WTC11 (cell line): ENCODE measurements around the gene RASGRF1. TPM values are rescaled to one million over a fixed set of nuclear protein-coding genes. Genes with fewer than 3 reads are reported as not detected.
"Not testable (repeated sequence)": the region's sequence is repeated elsewhere in the genome, so short reads cannot be mapped to it uniquely, and the experiment has no call there.

Experiments used
- ATAC-seq: fragments of 200-7000 bp; cut with Tn5 transposase; 2 replicates; pipeline ENCODE4 v1.10.0; 2021; ENCODE audit warnings: mild to moderate bottlenecking, moderate library complexity
- CTCF ChIA-PET: fragments of 300-600 bp; sonication (Branson Sonifier 250); formaldehyde crosslinking; loops from one replicate; lab custom pipeline; 2021; ENCODE audit warnings: antibody characterized with exemption; lab: Charles Lee
- POLR2A ChIA-PET: fragments of 350-600 bp; sonication (Branson Sonifier 250); formaldehyde crosslinking; loops from one replicate; lab custom pipeline; 2021; ENCODE audit warnings: antibody characterized with exemption; lab: Charles Lee
- DNase-seq: peaks from one replicate; pipeline ENCODE4 v3.0.0; 2021; ENCODE audit warnings: low spot score
- H3K27ac Mint-ChIP-seq: 2 replicates; pipeline ENCODE4 v1.8.0; 2021; ENCODE audit warnings: mixed read lengths
- H3K27me3 Mint-ChIP-seq: 2 replicates; pipeline ENCODE4 v1.8.0; 2021; ENCODE audit warnings: low read depth, mild to moderate bottlenecking, moderate library complexity, mixed read lengths
- H3K36me3 Mint-ChIP-seq: 2 replicates; pipeline ENCODE4 v1.8.0; 2021; ENCODE audit warnings: mixed read lengths
- H3K4me1 Mint-ChIP-seq: 2 replicates; pipeline ENCODE4 v1.8.0; 2022; ENCODE audit warnings: mixed read lengths
- H3K4me3 Mint-ChIP-seq: 2 replicates; pipeline ENCODE4 v1.8.0; 2021; ENCODE audit warnings: mild to moderate bottlenecking, moderate library complexity, mixed read lengths
- H3K9me3 Mint-ChIP-seq: 2 replicates; pipeline ENCODE4 v1.8.0; 2021; ENCODE audit warnings: mixed read lengths
- GABPB1 ChIP-seq: sonication (generic); formaldehyde crosslinking; IDR thresholded peaks from 2 replicates; pipeline ENCODE4 v1.8.1; 2023; ENCODE audit warnings: mild to moderate bottlenecking, missing genetic modification reagents
- NR1H2 ChIP-seq: sonication (generic); formaldehyde crosslinking; IDR thresholded peaks from 2 replicates; pipeline ENCODE4 v1.9.0; 2021; ENCODE audit warnings: mild to moderate bottlenecking, moderate library complexity, missing genetic modification reagents
- total RNA-seq: library from RNA; stranded (reverse); gene quantifications from 3 replicates; pipeline ENCODE4 v1.2.3, GENCODE V29; 2021
- TF ChIP-seq, protein P1 (sequence below): fragments of 250-450 bp; sonication (Bioruptor Pico); IDR thresholded peaks from 2 replicates; pipeline ENCODE4 v1.9.0; 2021; ENCODE audit warnings: mild to moderate bottlenecking
- TF ChIP-seq, protein P2 (sequence below): sonication (generic); formaldehyde crosslinking; conservative IDR thresholded peaks from 2 replicates; pipeline ENCODE4 v1.8.1; 2022; ENCODE audit warnings: mild to moderate bottlenecking, missing genetic modification reagents
- TF ChIP-seq, protein P3 (sequence below): sonication (generic); formaldehyde crosslinking; IDR thresholded peaks from 2 replicates; pipeline ENCODE4 v1.8.1; 2023; ENCODE audit warnings: mild to moderate bottlenecking, missing genetic modification reagents
- TF ChIP-seq, protein P4 (sequence below): sonication (generic); formaldehyde crosslinking; conservative IDR thresholded peaks from 2 replicates; pipeline ENCODE4 v1.8.1; 2023; ENCODE audit warnings: mild to moderate bottlenecking, low read depth, missing genetic modification reagents, moderate library complexity
- TF ChIP-seq, protein P5 (sequence below): sonication (generic); formaldehyde crosslinking; IDR thresholded peaks from 2 replicates; pipeline ENCODE4 v1.8.0; 2022; ENCODE audit warnings: mild to moderate bottlenecking, missing genetic modification reagents
- TF ChIP-seq, protein P6 (sequence below): sonication (generic); formaldehyde crosslinking; IDR thresholded peaks from 2 replicates; pipeline ENCODE4 v1.8.1; 2022; ENCODE audit warnings: low read depth, mild to moderate bottlenecking, moderate library complexity, missing genetic modification reagents, borderline replicate concordance

RASGRF1 gene
- total RNA-seq, 1 experiment from 2014 or later = 0.85 TPM

DNA sequence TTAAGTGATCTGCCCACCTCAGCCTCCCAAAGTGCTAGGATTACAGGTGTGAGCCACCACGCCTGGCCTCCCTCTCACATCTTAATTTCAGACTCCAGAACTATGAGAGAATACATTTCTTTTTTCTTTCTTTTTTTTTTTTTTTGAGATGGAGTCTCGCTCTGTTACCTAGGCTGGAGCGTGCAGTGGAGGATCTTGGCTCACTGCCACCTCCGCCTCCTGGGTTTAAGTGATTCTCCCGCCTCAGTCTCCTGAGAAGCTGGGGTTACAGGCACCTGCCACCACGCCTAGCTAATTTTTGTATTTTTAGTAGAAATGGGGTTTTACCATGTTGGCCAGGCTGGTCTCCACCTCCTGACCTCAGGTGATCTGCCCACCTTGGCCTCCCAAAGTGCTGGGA is 95.4 kb downstream of the RASGRF1 start:
- H3K9me3 Mint-ChIP-seq, H3K27ac Mint-ChIP-seq, POLR2A ChIA-PET, H3K36me3 Mint-ChIP-seq, ATAC-seq, H3K4me1 Mint-ChIP-seq, H3K4me3 Mint-ChIP-seq, DNase-seq, H3K27me3 Mint-ChIP-seq: not testable (repeated sequence)
- CTCF ChIA-PET = interaction anchor here (1.0 to 2.6 kb wide), 4 partner anchors 9 to 33 kb away, joined by 4 to 16 read pairs (median 8); no protein-coding TSS in a partner anchor

DNA sequence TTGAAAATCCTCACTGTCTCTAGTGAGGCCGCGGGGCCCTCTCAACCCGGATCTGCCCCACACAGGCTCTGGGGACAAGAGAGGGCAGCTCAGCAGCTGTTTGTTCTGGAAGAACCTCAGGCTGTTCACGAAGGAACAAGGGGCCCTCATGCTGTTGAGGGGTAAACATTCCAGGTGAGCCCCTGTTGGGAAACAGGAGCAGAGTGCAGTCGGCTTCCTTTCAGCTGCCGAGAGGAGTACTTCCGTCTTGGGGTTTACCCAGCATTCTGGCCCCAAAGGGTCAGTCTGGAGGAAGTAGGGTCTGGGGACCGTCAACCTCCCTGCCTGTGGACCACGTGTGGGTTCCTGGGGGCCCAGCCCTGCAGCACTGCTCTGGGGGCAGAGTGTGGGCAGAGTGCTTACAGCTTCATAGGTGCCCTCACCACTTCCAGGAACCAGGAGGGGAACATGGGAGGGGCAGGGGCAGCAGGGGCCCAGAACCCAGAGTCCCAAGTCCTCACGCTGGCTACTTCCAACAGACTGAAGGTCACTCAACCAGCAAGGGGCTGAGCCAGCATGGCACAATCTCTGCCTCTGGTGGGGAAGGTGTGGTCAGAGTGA is 96.5 kb downstream of the RASGRF1 start:
- H3K27ac Mint-ChIP-seq = no peak overlapping the region
- ATAC-seq = no peak; the same call in none of the 2 replicates
- H3K36me3 Mint-ChIP-seq = no peaks in the 10 kb centered on the region
- no peak overlapping the region for H3K4me3 Mint-ChIP-seq
- peak; percentile 68 for TF ChIP-seq GABPB1 (CRISPR knock-in tag)
- TF ChIP-seq, protein P1, sequence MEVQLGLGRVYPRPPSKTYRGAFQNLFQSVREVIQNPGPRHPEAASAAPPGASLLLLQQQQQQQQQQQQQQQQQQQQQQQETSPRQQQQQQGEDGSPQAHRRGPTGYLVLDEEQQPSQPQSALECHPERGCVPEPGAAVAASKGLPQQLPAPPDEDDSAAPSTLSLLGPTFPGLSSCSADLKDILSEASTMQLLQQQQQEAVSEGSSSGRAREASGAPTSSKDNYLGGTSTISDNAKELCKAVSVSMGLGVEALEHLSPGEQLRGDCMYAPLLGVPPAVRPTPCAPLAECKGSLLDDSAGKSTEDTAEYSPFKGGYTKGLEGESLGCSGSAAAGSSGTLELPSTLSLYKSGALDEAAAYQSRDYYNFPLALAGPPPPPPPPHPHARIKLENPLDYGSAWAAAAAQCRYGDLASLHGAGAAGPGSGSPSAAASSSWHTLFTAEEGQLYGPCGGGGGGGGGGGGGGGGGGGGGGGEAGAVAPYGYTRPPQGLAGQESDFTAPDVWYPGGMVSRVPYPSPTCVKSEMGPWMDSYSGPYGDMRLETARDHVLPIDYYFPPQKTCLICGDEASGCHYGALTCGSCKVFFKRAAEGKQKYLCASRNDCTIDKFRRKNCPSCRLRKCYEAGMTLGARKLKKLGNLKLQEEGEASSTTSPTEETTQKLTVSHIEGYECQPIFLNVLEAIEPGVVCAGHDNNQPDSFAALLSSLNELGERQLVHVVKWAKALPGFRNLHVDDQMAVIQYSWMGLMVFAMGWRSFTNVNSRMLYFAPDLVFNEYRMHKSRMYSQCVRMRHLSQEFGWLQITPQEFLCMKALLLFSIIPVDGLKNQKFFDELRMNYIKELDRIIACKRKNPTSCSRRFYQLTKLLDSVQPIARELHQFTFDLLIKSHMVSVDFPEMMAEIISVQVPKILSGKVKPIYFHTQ (CRISPR knock-in tag) = no peak
- POLR2A ChIA-PET = interaction anchor here (0.7 kb wide), 1 partner anchor 19 kb away, joined by 3 read pairs; no protein-coding TSS in a partner anchor
- H3K4me1 Mint-ChIP-seq = peaks cover 8% of the 10 kb centered on the region
- H3K9me3 Mint-ChIP-seq = no peaks in the 10 kb centered on the region
- no peak for DNase-seq
- H3K27me3 Mint-ChIP-seq = no peaks in the 10 kb centered on the region; the same call in 1 of the 2 replicates
- CTCF ChIA-PET = interaction anchor here (0.7 to 2.6 kb wide), 6 partner anchors 10 to 191 kb away, joined by 4 to 16 read pairs (median 5); no protein-coding TSS in a partner anchor

DNA sequence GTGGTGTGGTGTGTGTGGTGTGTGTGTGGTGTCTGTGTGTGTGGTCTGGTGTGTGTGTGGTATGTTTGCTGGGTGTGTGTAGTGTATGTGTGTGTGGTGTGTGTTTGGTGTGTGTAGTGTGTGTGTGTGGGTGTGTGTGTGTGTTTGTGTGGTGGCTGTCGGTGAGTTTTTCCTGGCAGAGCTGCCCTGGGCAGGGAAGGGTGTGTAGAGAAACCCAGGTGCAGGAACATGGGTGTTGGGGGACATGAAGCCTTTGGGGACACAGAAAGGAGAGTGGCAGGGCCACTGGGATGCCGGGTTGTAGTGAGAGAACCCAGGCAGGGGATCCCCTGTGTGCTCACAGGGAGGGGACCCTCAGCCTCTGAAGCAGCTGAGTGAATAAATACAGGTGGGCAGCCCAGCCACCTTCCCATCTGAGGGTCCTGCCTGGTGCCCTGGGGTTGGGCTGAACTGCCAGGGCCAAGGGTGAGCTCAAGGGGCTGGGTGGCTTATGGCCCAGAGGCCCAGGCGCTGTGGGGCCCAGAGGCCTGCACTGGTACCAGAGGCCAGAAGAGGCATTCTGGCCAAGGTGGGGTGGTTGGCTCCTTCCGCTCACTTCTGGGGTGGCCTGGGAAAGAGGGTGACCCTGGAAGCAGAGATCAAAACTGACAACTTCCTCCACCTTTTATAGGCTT is 97.2 kb downstream of the RASGRF1 start:
- no peaks in the 10 kb centered on the region for H3K9me3 Mint-ChIP-seq
- CTCF ChIA-PET = interaction anchor here (1.2 to 2.6 kb wide), 4 partner anchors 11 to 32 kb away, joined by 4 to 16 read pairs (median 8); no protein-coding TSS in a partner anchor
- POLR2A ChIA-PET = no interaction called here
- H3K4me1 Mint-ChIP-seq = peaks cover 8% of the 10 kb centered on the region
- H3K27me3 Mint-ChIP-seq = no peaks in the 10 kb centered on the region; the same call in 1 of the 2 replicates
- TF ChIP-seq, protein P2, sequence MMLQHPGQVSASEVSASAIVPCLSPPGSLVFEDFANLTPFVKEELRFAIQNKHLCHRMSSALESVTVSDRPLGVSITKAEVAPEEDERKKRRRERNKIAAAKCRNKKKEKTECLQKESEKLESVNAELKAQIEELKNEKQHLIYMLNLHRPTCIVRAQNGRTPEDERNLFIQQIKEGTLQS (CRISPR knock-in tag) = no peak
- TF ChIP-seq, protein P3, sequence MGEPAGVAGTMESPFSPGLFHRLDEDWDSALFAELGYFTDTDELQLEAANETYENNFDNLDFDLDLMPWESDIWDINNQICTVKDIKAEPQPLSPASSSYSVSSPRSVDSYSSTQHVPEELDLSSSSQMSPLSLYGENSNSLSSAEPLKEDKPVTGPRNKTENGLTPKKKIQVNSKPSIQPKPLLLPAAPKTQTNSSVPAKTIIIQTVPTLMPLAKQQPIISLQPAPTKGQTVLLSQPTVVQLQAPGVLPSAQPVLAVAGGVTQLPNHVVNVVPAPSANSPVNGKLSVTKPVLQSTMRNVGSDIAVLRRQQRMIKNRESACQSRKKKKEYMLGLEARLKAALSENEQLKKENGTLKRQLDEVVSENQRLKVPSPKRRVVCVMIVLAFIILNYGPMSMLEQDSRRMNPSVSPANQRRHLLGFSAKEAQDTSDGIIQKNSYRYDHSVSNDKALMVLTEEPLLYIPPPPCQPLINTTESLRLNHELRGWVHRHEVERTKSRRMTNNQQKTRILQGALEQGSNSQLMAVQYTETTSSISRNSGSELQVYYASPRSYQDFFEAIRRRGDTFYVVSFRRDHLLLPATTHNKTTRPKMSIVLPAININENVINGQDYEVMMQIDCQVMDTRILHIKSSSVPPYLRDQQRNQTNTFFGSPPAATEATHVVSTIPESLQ (CRISPR knock-in tag) = no peak
- no peak for TF ChIP-seq NR1H2 (CRISPR knock-in tag)
- no peak overlapping the region for H3K4me3 Mint-ChIP-seq
- no peak overlapping the region for H3K27ac Mint-ChIP-seq
- H3K36me3 Mint-ChIP-seq = no peaks in the 10 kb centered on the region
- no peak for ATAC-seq
- DNase-seq = no peak

DNA sequence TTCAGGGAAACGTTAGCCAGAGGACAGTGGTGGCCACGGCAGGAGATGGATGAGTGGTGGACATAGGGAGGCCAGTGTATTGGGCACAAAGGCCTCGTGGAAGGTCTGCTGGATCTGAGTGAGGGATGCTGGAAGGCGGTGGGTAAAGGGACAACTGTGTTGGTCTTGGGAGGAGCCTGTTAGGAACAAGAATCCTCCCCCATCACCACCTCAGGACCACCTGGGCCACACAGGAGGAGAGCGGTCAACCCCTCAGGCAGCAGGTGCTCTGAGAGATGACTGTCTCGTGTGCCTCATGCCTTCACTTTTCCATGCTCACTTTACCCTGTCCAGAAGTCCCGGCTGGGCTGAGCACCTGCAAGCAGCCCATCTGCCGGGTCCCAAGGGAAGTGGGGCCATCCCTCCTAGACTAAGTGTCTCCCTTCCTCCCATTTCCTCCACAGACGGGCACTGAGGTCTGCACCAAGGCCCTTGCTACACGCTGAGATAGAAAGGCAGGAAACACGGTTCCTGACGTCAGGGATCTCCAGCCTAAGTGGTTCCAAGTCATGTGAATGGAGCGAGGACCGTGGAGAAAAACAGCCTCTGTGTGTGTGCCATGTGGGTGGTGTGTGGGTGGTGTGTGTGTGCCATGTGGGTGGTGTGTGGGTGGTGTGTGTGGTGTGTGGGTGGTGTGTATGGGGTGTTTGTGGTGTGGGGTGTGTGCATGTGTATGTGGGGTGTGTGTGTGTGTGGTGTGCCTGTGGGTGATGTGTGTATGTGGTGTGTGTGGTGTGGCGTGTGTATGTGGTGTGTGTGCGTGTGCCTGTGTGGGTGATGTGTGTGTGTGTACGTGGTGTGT is 97.9 kb downstream of the RASGRF1 start:
- POLR2A ChIA-PET = interaction anchor here (0.5 kb wide), 1 partner anchor 46 kb away, joined by 6 read pairs; no protein-coding TSS in a partner anchor
- H3K4me1 Mint-ChIP-seq = peaks cover 8% of the 10 kb centered on the region
- DNase-seq (no peak), ATAC-seq (no peak)
- H3K27me3 Mint-ChIP-seq = no peaks in the 10 kb centered on the region; the same call in 1 of the 2 replicates
- no peak overlapping the region for H3K4me3 Mint-ChIP-seq
- CTCF ChIA-PET = interaction anchor here (1.2 to 2.6 kb wide), 4 partner anchors 13 to 36 kb away, joined by 4 to 16 read pairs (median 6); no protein-coding TSS in a partner anchor
- H3K36me3 Mint-ChIP-seq = no peaks in the 10 kb centered on the region
- no peak overlapping the region for H3K27ac Mint-ChIP-seq
- no peaks in the 10 kb centered on the region for H3K9me3 Mint-ChIP-seq
- TF ChIP-seq, protein P4, sequence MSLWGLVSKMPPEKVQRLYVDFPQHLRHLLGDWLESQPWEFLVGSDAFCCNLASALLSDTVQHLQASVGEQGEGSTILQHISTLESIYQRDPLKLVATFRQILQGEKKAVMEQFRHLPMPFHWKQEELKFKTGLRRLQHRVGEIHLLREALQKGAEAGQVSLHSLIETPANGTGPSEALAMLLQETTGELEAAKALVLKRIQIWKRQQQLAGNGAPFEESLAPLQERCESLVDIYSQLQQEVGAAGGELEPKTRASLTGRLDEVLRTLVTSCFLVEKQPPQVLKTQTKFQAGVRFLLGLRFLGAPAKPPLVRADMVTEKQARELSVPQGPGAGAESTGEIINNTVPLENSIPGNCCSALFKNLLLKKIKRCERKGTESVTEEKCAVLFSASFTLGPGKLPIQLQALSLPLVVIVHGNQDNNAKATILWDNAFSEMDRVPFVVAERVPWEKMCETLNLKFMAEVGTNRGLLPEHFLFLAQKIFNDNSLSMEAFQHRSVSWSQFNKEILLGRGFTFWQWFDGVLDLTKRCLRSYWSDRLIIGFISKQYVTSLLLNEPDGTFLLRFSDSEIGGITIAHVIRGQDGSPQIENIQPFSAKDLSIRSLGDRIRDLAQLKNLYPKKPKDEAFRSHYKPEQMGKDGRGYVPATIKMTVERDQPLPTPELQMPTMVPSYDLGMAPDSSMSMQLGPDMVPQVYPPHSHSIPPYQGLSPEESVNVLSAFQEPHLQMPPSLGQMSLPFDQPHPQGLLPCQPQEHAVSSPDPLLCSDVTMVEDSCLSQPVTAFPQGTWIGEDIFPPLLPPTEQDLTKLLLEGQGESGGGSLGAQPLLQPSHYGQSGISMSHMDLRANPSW (CRISPR knock-in tag) = no peak
- TF ChIP-seq, protein P5, sequence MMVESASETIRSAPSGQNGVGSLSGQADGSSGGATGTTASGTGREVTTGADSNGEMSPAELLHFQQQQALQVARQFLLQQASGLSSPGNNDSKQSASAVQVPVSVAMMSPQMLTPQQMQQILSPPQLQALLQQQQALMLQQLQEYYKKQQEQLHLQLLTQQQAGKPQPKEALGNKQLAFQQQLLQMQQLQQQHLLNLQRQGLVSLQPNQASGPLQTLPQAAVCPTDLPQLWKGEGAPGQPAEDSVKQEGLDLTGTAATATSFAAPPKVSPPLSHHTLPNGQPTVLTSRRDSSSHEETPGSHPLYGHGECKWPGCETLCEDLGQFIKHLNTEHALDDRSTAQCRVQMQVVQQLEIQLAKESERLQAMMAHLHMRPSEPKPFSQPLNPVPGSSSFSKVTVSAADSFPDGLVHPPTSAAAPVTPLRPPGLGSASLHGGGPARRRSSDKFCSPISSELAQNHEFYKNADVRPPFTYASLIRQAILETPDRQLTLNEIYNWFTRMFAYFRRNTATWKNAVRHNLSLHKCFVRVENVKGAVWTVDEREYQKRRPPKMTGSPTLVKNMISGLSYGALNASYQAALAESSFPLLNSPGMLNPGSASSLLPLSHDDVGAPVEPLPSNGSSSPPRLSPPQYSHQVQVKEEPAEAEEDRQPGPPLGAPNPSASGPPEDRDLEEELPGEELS (CRISPR knock-in tag) = no peak
- TF ChIP-seq, protein P6, sequence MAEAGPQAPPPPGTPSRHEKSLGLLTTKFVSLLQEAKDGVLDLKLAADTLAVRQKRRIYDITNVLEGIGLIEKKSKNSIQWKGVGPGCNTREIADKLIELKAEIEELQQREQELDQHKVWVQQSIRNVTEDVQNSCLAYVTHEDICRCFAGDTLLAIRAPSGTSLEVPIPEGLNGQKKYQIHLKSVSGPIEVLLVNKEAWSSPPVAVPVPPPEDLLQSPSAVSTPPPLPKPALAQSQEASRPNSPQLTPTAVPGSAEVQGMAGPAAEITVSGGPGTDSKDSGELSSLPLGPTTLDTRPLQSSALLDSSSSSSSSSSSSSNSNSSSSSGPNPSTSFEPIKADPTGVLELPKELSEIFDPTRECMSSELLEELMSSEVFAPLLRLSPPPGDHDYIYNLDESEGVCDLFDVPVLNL (CRISPR knock-in tag) = no peak
